Measurements from ENCODE around the gene IFFO2. TPM values are rescaled to one million over a fixed set of nuclear protein-coding genes. Genes with fewer than 3 reads are reported as not detected.

IFFO2 gene
- total and polyA plus RNA-seq, 7 donors, result 1.2 to 35.0 (median 8.6) TPM

DNA sequence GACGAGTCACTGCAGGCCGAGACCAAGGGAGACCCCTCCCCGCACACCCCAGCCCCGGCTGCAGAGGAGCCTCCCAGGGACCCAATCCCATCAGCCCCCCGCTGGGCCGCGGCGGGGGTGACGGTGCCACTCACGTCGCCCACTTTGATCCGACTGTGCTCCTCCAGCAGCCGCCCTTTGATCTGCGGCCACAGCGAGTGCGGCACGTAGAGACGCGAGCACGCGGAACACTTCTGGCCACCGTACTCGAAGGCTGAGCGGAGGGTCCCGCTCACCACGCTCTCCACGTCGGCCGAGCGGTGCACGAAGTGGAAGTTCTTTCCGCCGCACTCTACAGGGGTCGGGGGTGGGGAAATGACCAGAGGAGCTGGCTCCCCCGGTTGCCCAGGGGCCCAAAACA lies 79.2 kb downstream of the IFFO2 start:
- Histone ChIP-seq H3K9me3 (no peaks in the 10 kb centered on the region), H3K27me3 (no peaks in the 10 kb centered on the region), H3K4me3 (no peak overlapping the region), H3K27ac (no peak overlapping the region), H3K36me3 (peaks cover 0 to 6% (median 0%) of the 10 kb centered on the region in 4 donors), H3K4me1 (peaks cover 0 to 7% (median 0%) of the 10 kb centered on the region in 4 donors)
- TF ChIP-seq EP300 (IDR thresholded peaks at IDR 0.05), result no peak
- TF ChIP-seq, protein P1, sequence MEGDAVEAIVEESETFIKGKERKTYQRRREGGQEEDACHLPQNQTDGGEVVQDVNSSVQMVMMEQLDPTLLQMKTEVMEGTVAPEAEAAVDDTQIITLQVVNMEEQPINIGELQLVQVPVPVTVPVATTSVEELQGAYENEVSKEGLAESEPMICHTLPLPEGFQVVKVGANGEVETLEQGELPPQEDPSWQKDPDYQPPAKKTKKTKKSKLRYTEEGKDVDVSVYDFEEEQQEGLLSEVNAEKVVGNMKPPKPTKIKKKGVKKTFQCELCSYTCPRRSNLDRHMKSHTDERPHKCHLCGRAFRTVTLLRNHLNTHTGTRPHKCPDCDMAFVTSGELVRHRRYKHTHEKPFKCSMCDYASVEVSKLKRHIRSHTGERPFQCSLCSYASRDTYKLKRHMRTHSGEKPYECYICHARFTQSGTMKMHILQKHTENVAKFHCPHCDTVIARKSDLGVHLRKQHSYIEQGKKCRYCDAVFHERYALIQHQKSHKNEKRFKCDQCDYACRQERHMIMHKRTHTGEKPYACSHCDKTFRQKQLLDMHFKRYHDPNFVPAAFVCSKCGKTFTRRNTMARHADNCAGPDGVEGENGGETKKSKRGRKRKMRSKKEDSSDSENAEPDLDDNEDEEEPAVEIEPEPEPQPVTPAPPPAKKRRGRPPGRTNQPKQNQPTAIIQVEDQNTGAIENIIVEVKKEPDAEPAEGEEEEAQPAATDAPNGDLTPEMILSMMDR (IDR thresholded peaks at IDR 0.05), result no peak
- TF ChIP-seq POLR2AphosphoS5 (IDR thresholded peaks at IDR 0.05), result no peak
- TF ChIP-seq POLR2A (IDR thresholded peaks at IDR 0.05), result no peak
- WGBS, 2 donors, result 94 to 95% methylated on average over 35 of the region's 35 CpGs
- no peak for DNase-seq
- intact Hi-C loops (cut with DNase I), result no loop called here

DNA sequence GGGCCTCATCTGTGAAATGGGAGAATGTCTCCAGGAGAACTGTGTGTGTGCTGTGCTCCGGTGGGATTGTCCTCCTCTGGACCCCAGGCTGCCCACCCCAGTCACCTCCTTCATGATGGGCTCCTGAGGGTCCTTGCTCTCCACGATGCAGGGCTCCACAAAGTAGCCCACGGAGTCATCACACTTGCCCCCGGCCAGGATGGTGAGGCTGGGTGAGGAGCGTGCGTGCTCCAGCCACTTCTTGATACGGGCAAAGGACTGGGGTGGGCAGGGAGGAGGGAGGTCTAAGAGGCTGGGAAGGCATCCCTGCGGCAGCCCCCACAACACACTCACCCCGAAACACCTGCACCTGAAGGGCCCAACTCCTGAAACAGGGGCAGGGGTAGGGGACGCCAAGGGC lies 80.3 kb downstream of the IFFO2 start:
- TF ChIP-seq, protein P1 (IDR thresholded peaks at IDR 0.05), result no peak
- TF ChIP-seq POLR2AphosphoS5 (IDR thresholded peaks at IDR 0.05), result no peak
- no peak for TF ChIP-seq POLR2A (IDR thresholded peaks at IDR 0.05)
- no peak for TF ChIP-seq EP300 (IDR thresholded peaks at IDR 0.05)

DNA sequence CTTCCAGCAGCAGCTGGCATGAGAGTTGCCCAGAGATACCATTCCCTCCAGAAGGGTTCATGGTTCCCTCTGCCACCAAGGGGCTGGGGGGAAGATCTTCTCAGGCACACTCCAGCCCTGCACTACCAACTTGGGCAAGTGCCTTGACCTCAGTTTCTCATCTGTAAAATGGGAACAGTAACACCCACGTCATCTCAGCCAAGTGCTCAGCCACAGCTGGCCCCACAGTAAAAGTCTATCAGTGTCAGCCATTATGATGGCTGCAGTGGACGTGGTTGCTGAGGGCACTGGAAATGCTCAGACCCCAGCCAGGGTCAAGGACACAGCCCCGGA lies 80.7 kb downstream of the IFFO2 start:
- Histone ChIP-seq H3K4me3 (no peak overlapping the region), H3K27ac (no peak overlapping the region), H3K4me1 (peaks cover 0 to 8% (median 0%) of the 10 kb centered on the region in 4 donors), H3K9me3 (no peaks in the 10 kb centered on the region), H3K27me3 (no peaks in the 10 kb centered on the region), H3K36me3 (no peaks in the 10 kb centered on the region)
- intact Hi-C loops (cut with DNase I), result loop anchor here (2.0 kb wide), 1 partner anchor 279 kb away; no protein-coding TSS in a partner anchor
- TF ChIP-seq POLR2AphosphoS5 (IDR thresholded peaks at IDR 0.05), result no peak
- TF ChIP-seq EP300 (IDR thresholded peaks at IDR 0.05), result no peak
- TF ChIP-seq, protein P1 (IDR thresholded peaks at IDR 0.05), result no peak
- no peak for TF ChIP-seq POLR2A (IDR thresholded peaks at IDR 0.05)
- no peak for DNase-seq
- WGBS, 2 donors, result 88 to 92% methylated on average over 3 of the region's 3 CpGs

More for the DNA sequence above, 80.3 kb downstream of the IFFO2 start:
- Histone ChIP-seq H3K27ac (no peak overlapping the region), H3K4me3 (no peak overlapping the region), H3K27me3 (no peaks in the 10 kb centered on the region), H3K36me3 (no peaks in the 10 kb centered on the region), H3K4me1 (peaks cover 0 to 7% (median 0%) of the 10 kb centered on the region in 4 donors), H3K9me3 (no peaks in the 10 kb centered on the region)
- DNase-seq, result no peak
- 90 to 96% methylated on average over 10 of the region's 10 CpGs for WGBS, 2 donors
- intact Hi-C loops (cut with DNase I), result no loop called here

DNA sequence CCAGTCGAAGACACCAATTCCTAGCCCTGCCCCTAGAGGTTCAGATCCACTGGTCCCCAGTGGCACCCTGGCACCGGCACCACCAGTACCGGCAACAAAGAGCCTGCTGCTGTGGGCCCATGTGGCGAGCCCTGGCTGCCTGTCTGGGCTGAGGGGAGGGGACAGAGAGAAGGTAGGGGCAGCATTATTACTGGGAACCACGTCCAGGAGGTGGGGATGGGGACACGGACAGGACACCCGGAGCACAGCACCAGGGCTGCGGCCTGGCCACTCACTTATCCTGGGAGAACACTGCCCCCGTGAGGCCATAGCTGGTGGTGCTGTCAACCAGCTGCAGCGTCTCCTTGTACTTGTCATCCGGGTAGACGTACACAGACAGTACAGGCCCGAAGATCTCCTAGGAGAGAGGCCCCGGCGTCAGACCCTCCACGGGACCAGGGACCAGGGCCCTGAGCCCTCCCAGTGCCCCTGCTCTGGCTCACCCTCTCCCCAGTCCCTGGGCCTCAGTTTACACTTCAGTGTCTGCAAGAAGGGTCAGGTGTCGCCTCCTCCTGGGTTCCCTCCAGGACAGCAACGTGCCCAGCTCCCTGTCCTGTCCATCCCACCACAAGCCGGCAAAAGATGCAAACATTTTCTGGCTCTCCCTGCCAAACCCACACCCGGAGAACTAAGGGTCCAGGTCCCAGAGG lies 81.2 kb downstream of the IFFO2 start:
- Histone ChIP-seq H3K4me1 (peaks cover 0 to 13% (median 0%) of the 10 kb centered on the region in 4 donors), H3K4me3 (no peak overlapping the region), H3K9me3 (no peaks in the 10 kb centered on the region), H3K27ac (no peak overlapping the region), H3K36me3 (no peaks in the 10 kb centered on the region), H3K27me3 (no peaks in the 10 kb centered on the region)
- intact Hi-C loops (cut with DNase I), result loop anchor here (2.0 kb wide), 1 partner anchor 278 kb away; no protein-coding TSS in a partner anchor
- TF ChIP-seq, protein P1 (IDR thresholded peaks at IDR 0.05), result peak; percentile 20 to 79 (median 60)
- TF ChIP-seq EP300 (IDR thresholded peaks at IDR 0.05), result no peak
- peak; percentile 88 for DNase-seq
- 30 to 52% methylated on average over 20 of the region's 20 CpGs for WGBS, 2 donors
